Activated CD4-positive, alpha-beta T cell treated with anti-CD3 and anti-CD28 coated beads, Interleukin-2, amount 10 ng/mL, durations not matched to agents 7 days and 5 days (primary cell): ENCODE data around the gene RCBTB2. TPM values are rescaled to one million over a fixed set of nuclear protein-coding genes. Genes with fewer than 3 reads are reported as not detected.

Experiments
- CTCF ChIA-PET: fragments of 350-600 bp; sonication (Branson Sonifier 250); formaldehyde crosslinking; loops from one replicate; lab custom pipeline; 2021; ENCODE audit warnings: antibody characterized with exemption; lab: Charles Lee
- POLR2A ChIA-PET: fragments of 350-600 bp; sonication (Branson Sonifier 250); formaldehyde crosslinking; loops from one replicate; lab custom pipeline; 2021; ENCODE audit warnings: antibody characterized with exemption; lab: Charles Lee
- DNase-seq: peaks from one replicate; pipeline ENCODE4 v3.0.0-alpha.2; 2020
- H3K27ac Mint-ChIP-seq: one replicate; pipeline ENCODE4 v1.8.0; 2021; ENCODE audit warnings: mild to moderate bottlenecking, moderate library complexity, mixed read lengths
- H3K27me3 Mint-ChIP-seq: one replicate; pipeline ENCODE4 v1.8.0; 2021; ENCODE audit warnings: mixed read lengths
- H3K36me3 Mint-ChIP-seq: one replicate; pipeline ENCODE4 v1.8.0; 2021; ENCODE audit warnings: low read depth, mixed read lengths
- H3K4me1 Mint-ChIP-seq: one replicate; pipeline ENCODE4 v1.8.0; 2021; ENCODE audit warnings: mixed read lengths
- H3K4me3 Mint-ChIP-seq: one replicate; pipeline ENCODE4 v1.8.0; 2021; ENCODE audit warnings: mild to moderate bottlenecking, moderate library complexity, mixed read lengths
- H3K9me3 Mint-ChIP-seq: one replicate; pipeline ENCODE4 v1.8.0; 2021; ENCODE audit warnings: mixed read lengths
- total RNA-seq, 2 experiments: library from RNA; stranded (reverse); gene quantifications; one replicate each; pipeline ENCODE4 v1.2.3, GENCODE V29; 2021

Gene RCBTB2
- total RNA-seq, 2 experiments from 2014 or later = 22.5 to 24.5 TPM

DNA sequence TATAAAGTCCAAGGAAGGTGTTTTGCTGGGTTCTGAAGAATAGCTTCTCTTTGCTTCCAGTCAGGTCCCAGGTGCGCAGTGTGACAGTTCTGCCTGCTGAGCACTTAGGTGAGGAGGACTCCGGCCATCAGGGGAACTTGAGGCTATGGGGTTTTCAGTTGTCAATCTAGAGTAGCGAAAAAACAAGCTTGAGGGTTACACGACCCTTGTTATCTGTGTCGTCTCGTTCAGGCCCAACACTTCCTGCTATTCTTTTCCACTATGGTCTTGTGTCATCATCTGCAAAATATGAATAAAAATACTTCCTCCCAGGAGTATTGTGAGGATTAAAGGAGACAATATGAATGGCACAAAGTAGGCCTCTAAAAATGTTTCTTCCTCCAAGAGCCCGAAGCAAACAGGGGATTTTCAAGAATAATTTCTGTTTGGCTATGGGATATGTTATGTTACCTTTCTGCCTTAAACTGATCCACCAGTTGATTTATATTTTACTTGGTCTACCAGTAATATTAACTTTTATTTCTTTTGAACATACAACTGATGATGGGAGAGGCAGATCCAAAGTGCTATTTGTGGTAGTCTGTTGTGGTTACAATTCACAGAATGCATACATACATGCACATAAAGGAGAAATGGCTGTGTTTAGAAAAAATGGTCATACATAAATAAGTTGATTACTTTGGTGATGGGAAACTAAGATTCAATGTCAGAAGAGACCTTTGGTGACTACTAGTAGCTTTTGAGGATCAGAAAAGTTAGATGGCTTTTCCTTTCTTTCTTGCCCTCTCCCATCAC, 40.5 kb upstream of the RCBTB2 start:
- CTCF ChIA-PET = interaction anchor here (1.2 to 1.8 kb wide), 5 partner anchors 11 to 240 kb away, joined by 3 to 7 read pairs (median 4); no protein-coding TSS in a partner anchor
- peaks cover 27% of the 10 kb centered on the region for H3K36me3 Mint-ChIP-seq
- H3K27ac Mint-ChIP-seq = peak overlapping the region; percentile 65
- peaks cover 7% of the 10 kb centered on the region for H3K27me3 Mint-ChIP-seq
- no peak overlapping the region for H3K4me3 Mint-ChIP-seq
- peaks cover 64% of the 10 kb centered on the region for H3K4me1 Mint-ChIP-seq
- no peak for DNase-seq
- peaks cover 16% of the 10 kb centered on the region for H3K9me3 Mint-ChIP-seq
- POLR2A ChIA-PET = no interaction called here

DNA sequence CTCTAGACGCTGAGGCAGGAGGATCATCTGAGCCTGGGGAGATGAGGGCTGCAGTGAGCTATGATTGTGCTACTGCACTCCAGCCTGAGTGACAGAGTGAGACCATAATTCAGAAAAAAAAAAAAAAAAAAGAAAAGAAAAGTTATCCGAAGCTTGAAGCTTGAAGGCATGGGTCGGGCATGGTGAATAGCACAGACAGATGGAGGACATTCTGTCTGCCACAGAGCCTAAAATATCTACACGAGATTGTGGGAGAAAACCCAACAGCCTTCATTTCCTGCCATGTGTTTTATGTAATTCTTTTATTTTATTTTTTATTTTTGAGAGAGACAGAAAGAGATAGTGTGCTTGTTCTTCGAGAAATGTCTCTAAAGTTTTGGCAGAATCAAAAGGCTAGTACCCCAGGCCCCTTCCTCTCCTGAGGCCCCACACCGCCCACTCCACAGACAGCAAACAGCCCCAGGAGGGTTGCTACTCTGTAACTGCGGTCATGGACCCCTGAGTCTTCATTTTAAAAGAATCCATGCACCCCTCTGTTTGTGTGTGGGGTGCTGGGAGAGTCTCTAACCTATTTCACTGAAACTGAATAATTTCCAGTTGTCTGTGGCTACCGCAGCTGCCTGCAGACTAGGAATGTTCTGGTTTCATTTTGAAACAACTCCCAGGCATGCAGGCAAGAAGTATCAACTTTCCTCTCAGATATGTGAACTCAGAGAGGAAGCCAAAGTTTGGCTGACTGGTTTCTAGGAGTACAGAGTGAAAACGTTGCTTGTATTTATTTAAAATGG, 38.4 kb upstream of the RCBTB2 start:
- POLR2A ChIA-PET = no interaction called here
- peaks cover 19% of the 10 kb centered on the region for H3K27me3 Mint-ChIP-seq
- H3K4me1 Mint-ChIP-seq = peaks cover 49% of the 10 kb centered on the region

DNA sequence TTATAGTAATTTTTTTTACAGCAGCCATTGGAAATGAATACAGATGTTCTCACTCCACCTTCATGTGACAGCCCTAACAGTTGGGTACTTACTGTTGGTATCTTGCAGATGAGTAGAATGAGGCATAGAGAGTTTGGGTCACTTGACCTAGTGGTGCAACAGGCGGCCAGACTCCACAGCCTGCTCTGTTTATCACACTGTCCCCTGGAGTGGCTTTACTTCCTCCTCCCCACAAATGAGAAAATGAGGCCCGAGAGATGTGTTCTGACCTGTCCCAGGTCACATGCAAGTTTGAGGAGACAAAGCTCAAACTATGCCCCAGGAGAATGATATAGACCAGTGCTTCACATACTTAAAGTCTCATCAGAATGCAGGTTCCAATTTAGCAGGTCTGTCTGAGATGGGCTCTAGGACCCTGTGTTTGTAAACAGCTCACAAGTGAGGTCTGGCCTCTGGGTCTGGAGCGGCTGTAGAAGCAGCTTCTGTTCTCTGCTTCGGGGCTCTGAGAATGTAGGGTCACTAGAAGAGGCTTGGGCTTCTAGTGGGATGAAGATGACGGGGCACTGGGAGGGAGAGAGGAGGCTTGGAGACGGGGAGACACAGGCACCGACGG, 37.4 kb upstream of the RCBTB2 start:
- POLR2A ChIA-PET = no interaction called here
- H3K4me1 Mint-ChIP-seq = peaks cover 44% of the 10 kb centered on the region
- peaks cover 24% of the 10 kb centered on the region for H3K36me3 Mint-ChIP-seq
- peak overlapping the region; percentile 3 for H3K27ac Mint-ChIP-seq
- H3K27me3 Mint-ChIP-seq = peaks cover 22% of the 10 kb centered on the region
- CTCF ChIA-PET = interaction anchor here (0.5 to 2.4 kb wide), 7 partner anchors 8 to 533 kb away, joined by 3 to 13 read pairs (median 3); partner anchors contain the start of genes CYSLTR2 and NUDT15
- peaks cover 10% of the 10 kb centered on the region for H3K9me3 Mint-ChIP-seq
- DNase-seq = no peak
- no peak overlapping the region for H3K4me3 Mint-ChIP-seq

More for the DNA sequence above, 38.4 kb upstream of the RCBTB2 start:
- peaks cover 26% of the 10 kb centered on the region for H3K36me3 Mint-ChIP-seq
- no peak overlapping the region for H3K4me3 Mint-ChIP-seq
- H3K9me3 Mint-ChIP-seq = peaks cover 12% of the 10 kb centered on the region
- H3K27ac Mint-ChIP-seq = no peak overlapping the region
- CTCF ChIA-PET = interaction anchor here (0.5 to 2.4 kb wide), 7 partner anchors 8 to 256 kb away, joined by 3 to 13 read pairs (median 3); partner anchors contain the start of gene CYSLTR2
- DNase-seq = no peak

DNA sequence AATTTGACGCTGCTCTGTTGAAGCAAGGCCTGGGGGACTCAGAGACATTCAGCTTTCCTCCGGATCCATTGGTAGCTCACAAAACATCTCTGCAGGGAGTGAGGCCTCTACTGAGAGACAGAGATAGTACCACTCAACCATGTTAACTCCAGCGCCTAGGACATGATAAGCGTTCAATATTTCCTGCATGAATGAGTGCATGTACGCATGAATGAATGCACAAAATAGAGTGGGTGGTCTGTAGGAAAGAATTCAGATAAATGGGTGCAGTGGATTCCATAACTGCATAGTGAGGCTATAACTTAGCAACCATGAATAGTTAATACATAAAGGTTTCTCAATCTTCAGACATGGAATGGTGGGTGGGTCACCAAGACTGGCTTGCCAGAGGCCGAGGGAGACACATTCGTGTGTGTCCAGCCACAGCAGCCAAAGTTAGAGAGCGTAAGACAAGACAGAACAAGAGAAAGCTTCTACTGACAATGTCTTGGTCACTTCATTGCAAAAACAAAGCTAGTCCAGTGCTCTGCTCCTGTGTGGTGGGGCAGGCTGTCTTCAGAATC, 36.3 kb upstream of the RCBTB2 start:
- Mint-ChIP-seq H3K36me3 (peaks cover 25% of the 10 kb centered on the region), H3K27me3 (peaks cover 32% of the 10 kb centered on the region), H3K27ac (no peak overlapping the region), H3K9me3 (peaks cover 8% of the 10 kb centered on the region), H3K4me3 (no peak overlapping the region), H3K4me1 (peaks cover 48% of the 10 kb centered on the region)
- POLR2A ChIA-PET = no interaction called here
- DNase-seq = no peak
- CTCF ChIA-PET = interaction anchor here (0.6 to 2.4 kb wide), 5 partner anchors 8 to 532 kb away, joined by 3 to 13 read pairs (median 3); partner anchors contain the start of gene NUDT15

DNA sequence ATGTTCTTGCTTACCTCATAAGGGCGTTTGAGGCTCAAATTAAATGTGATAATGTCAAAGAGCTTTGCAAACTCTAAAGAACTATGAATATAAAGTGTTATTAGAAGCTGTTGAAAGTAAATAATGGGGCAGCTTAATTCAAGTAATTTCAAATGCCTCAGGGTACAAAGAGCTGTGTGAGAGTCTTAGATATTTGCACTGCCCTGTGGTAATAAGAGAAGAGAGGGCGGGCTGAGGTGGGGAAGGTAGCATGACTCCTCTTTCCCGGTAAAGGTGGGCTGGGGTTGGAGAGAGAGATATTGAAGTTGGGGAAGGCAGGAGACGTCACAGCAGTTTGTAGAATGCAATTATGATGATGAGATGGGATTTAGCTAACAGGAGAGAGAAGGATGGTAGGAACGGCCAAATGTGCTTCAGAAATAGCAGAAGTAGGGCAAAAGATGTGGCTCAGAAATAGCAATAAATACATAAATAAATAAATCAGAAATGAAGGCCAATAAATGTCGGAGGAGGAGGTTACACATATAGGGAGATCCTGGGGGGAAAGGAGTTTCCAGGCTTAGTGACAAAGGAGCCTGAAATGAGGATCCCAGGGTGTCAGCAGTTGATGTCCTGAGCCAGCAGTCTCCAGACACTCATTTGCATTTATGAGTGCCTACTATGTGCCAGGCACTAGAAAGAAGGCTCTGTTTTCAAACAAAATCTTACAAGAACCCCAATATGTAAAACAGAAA, 35.7 kb upstream of the RCBTB2 start:
- Mint-ChIP-seq H3K4me1 (peaks cover 47% of the 10 kb centered on the region), H3K27ac (no peak overlapping the region), H3K9me3 (peaks cover 3% of the 10 kb centered on the region), H3K36me3 (peaks cover 21% of the 10 kb centered on the region), H3K27me3 (peaks cover 34% of the 10 kb centered on the region), H3K4me3 (no peak overlapping the region)
- DNase-seq = no peak
- POLR2A ChIA-PET = interaction anchor here (0.7 kb wide), 1 partner anchor 201 kb away, joined by 3 read pairs; no protein-coding TSS in a partner anchor
- CTCF ChIA-PET = interaction anchor here (0.8 to 1.1 kb wide), 4 partner anchors 12 to 471 kb away, joined by 3 to 5 read pairs (median 3); partner anchors contain the start of gene RCBTB2

DNA sequence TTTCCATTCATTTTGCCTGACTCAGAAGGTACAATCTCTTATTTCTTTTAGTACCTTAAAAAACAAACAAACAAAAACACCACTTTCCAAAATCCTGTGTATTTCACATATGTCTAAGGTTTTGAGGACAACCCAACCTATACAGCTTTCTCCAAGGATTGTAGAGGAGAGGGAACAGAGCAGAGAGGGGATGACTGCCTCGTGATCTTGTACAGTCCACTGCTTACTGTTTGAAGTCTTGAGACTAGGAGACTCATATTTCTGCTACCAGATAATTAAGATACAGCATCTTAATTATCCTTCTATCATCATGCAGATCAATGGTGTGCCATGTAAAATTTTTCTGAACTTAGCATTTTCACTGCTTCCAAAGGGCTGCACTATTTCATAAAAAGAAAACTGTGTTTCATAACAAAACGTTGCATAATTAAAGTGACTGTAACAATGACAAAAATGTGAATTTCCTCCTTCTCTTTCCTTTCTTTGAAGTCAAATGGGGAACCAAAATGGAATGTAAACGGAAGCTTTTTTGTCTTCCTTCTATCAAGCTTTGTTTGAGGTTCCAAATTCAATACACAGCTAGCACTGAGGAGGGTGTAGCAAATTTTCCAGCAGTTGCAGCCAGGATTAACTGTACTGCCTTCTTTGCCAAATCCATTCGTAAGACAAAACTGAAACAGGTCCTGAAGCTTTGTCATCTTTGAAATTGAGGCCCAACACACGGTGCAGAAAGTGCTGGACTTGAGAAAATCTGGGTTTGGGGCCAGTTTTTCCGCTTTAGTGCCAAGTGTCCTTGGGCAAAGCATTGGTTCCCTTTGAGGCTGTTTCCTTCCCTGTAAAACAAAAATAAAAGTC, 34.9 kb upstream of the RCBTB2 start:
- Mint-ChIP-seq H3K36me3 (peaks cover 15% of the 10 kb centered on the region), H3K4me3 (no peak overlapping the region), H3K27ac (no peak overlapping the region), H3K27me3 (peaks cover 34% of the 10 kb centered on the region), H3K4me1 (peaks cover 47% of the 10 kb centered on the region), H3K9me3 (no peaks in the 10 kb centered on the region)
- POLR2A ChIA-PET = interaction anchor here (0.7 kb wide), 1 partner anchor 202 kb away, joined by 3 read pairs; no protein-coding TSS in a partner anchor
- CTCF ChIA-PET = interaction anchor here (0.8 to 0.9 kb wide), 3 partner anchors 13 to 201 kb away, joined by 3 to 5 read pairs (median 3); partner anchors contain the start of gene RCBTB2
- no peak for DNase-seq

DNA sequence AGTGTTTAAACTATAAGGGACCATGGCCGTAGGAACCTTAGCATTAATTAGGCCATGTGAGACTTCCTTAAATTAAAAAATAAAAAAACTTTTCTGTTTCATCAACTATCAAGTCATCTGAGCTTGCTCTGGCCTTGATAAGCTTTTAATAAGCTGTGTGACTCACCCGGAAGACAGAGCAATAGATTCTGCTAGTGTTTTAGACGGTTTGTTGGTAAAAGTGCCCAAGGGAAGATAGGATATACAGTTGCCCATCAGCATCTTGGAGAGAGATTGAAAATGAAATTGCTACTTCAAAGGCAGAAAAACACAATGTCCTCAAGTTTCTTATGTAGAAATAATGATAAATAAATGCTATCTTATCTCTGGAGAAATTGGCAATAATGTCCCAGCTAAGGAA, 31.2 kb upstream of the RCBTB2 start:
- Mint-ChIP-seq H3K9me3 (peaks cover 10% of the 10 kb centered on the region), H3K36me3 (peaks cover 27% of the 10 kb centered on the region), H3K4me1 (peaks cover 59% of the 10 kb centered on the region), H3K27ac (no peak overlapping the region), H3K4me3 (no peak overlapping the region), H3K27me3 (peaks cover 35% of the 10 kb centered on the region)
- no peak for DNase-seq
- CTCF ChIA-PET = interaction anchor here (0.7 to 1.7 kb wide), 6 partner anchors 14 to 76 kb away, joined by 3 to 5 read pairs (median 3); no protein-coding TSS in a partner anchor
- POLR2A ChIA-PET = no interaction called here

DNA sequence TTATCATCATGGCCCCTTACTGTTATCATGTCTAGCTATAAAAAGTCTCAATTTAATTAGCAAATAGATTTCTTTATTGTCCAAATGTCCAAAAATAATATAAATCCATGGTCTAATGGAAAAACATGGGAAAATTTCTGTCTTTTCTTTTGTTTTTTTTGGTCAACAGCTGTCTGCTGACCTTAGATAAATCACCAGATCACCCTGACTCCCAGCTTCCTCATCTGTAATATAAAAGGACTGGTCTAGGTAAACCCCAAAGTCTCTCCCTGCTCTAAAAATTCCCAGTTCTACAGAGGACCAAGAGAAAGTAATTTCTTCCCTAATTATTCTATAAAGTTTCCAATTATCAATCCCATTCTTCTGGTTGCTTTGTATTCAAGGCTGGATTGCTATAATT, 30.7 kb upstream of the RCBTB2 start:
- Mint-ChIP-seq H3K4me1 (peaks cover 62% of the 10 kb centered on the region), H3K27ac (no peak overlapping the region), H3K27me3 (peaks cover 38% of the 10 kb centered on the region), H3K4me3 (no peak overlapping the region), H3K9me3 (peaks cover 13% of the 10 kb centered on the region), H3K36me3 (peaks cover 30% of the 10 kb centered on the region)
- POLR2A ChIA-PET = no interaction called here
- CTCF ChIA-PET = interaction anchor here (0.7 to 1.7 kb wide), 6 partner anchors 12 to 75 kb away, joined by 3 to 5 read pairs (median 3); no protein-coding TSS in a partner anchor
- no peak for DNase-seq

DNA sequence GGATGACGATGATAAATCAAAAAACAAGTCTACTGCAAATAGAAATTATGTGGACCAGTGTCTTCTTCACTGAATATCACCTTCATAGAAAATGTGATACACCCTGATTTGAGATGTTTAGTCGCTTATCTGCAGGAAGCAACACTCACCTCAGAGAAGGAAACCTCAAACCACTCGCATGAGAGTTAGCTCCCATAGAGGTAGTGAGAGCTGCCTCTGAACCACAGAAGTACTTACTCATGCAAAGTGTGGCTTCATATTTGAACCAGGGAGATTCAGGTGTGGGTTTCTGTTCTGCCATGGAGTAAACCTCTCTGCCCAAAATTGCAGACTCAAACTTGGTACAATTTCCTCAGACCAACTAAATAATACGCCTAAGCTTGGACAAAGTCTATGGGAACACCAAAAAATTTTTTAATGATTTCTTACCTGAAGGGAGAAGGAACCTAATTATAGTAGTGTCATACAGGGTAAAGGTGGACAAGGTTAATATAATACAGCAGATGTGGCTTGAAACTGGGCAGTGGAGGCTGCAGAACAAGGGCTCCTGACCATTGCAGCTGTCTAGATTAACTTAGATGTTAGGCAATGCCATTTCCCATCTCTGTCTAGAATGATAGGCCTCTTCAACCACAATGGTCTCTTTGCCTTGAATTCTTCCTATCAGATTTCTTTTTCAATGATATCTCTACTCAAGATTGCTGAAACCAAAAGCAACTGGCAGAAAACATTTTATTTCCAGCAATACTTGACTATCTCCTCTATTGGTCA, 29.6 kb upstream of the RCBTB2 start:
- Mint-ChIP-seq H3K4me1 (peaks cover 66% of the 10 kb centered on the region), H3K4me3 (peak overlapping the region; percentile 59), H3K27me3 (peaks cover 36% of the 10 kb centered on the region), H3K36me3 (peaks cover 40% of the 10 kb centered on the region), H3K27ac (peak overlapping the region; percentile 84), H3K9me3 (peaks cover 20% of the 10 kb centered on the region)
- peak; percentile 92 for DNase-seq
- CTCF ChIA-PET = interaction anchor here (0.7 to 2.3 kb wide), 11 partner anchors 8 to 228 kb away, joined by 3 to 9 read pairs (median 3); partner anchors contain the start of gene RCBTB2
- POLR2A ChIA-PET = interaction anchor here (0.6 kb wide), 1 partner anchor 74 kb away, joined by 3 read pairs; no protein-coding TSS in a partner anchor
